K562 (cell line): Measurements from ENCODE around the gene ACACB. TPM values are rescaled to one million over a fixed set of nuclear protein-coding genes. Genes with fewer than 3 reads are reported as not detected.

Experiments used
- ATAC-seq: fragments of 200-7000 bp; cut with Tn5 transposase; 3 replicates; pipeline ENCODE4 v1.9.1; 2020; ENCODE audit warnings: moderate library complexity
- BruUV-seq: library from RNA; stranded (reverse); fragments of 400-500 nt; replicated peaks from 2 replicates; lab custom pipeline; 2021; lab: Mats Ljungman, UMichigan
- CTCF ChIA-PET: fragments of 300-600 bp; formaldehyde crosslinking; extraction: SDS; loops from one replicate; lab custom pipeline; 2021; ENCODE audit warnings: low intra/inter-chr PET ratio; lab: Yijun Ruan, JAX
- POLR2A ChIA-PET: fragments of 300-600, 350-650 bp; sonication (Branson Sonifier 250); formaldehyde crosslinking; extraction: SDS; loops from one replicate; lab custom pipeline; 2021; ENCODE audit warnings: antibody characterized with exemption, inconsistent platforms; lab: Yijun Ruan, JAX
- DNase-seq, 4 experiments: peaks; one replicate each; pipeline versions ENCODE4 v3.0.0 to v3.0.0-alpha.2; 2011 to 2018; ENCODE audit warnings: low spot score in 3 of 4, mixed read lengths in 3 of 4; ENCODE audit errors: extremely low read depth in 1 of 4
- FAIRE-seq: peaks from 2 replicates; lab custom pipeline; 2011; peaks lifted over from hg19 to GRCh38; lab: Jason Lieb, UNC
- H2AFZ ChIP-seq: 2 replicates; pipeline ENCODE4 v1.6.0; 2011; ENCODE audit warnings: low read depth, low read length, control low read depth, inconsistent platforms
- H3K27ac ChIP-seq: fragments of 200-600 bp; 3 replicates; pipeline ENCODE4 v1.8.0; 2011; ENCODE audit warnings: low read depth, mild to moderate bottlenecking, control low read depth, inconsistent platforms, low read length, moderate library complexity, mixed read lengths; ENCODE audit errors: extremely low read depth
- H3K27me3 ChIP-seq, 2 experiments: fragments of 300-600 bp in 1 of 2; 2 replicates in 1 of 2; 3 replicates in 1 of 2; pipeline versions ENCODE4 v1.6.0 to v1.8.0; 2011; ENCODE audit warnings: inconsistent platforms in 2 of 2, low read length in 2 of 2, mild to moderate bottlenecking in 1 of 2, mixed read lengths in 1 of 2, moderate library complexity in 1 of 2; ENCODE audit not compliant: control insufficient read depth in 2 of 2, insufficient read depth in 2 of 2
- H3K36me3 ChIP-seq: fragments of 300-600 bp; 3 replicates; pipeline ENCODE4 v1.8.0; 2011; ENCODE audit warnings: mild to moderate bottlenecking, low read length, inconsistent platforms; ENCODE audit not compliant: control insufficient read depth, insufficient read depth
- H3K4me1 ChIP-seq, 2 experiments: fragments of 200-600 bp in 1 of 2; replicated peaks in 1 of 2; 2 replicates in 1 of 2; 3 replicates in 1 of 2; pipeline versions ENCODE4 v1.5.1 to v1.8.0; 2011; ENCODE audit warnings: inconsistent platforms in 2 of 2, low read length in 2 of 2, mild to moderate bottlenecking in 1 of 2, mixed read lengths in 1 of 2, moderate library complexity in 1 of 2; ENCODE audit not compliant: control insufficient read depth in 2 of 2, insufficient read depth in 2 of 2
- H3K4me2 ChIP-seq: 2 replicates; pipeline ENCODE4 v1.6.1; 2011; ENCODE audit warnings: low read length, control low read depth, inconsistent platforms, mixed read lengths; ENCODE audit not compliant: insufficient read depth
- H3K4me3 ChIP-seq: fragments of 200-600 bp; sonication (generic), shearing (Covaris generic); 2 replicates; pipeline ENCODE4 v1.5.1; 2016; ENCODE audit warnings: control low read depth, inconsistent platforms
- H3K79me2 ChIP-seq: fragments of 200-600 bp; 3 replicates; pipeline ENCODE4 v1.8.0; 2011; ENCODE audit warnings: low read length, inconsistent platforms; ENCODE audit not compliant: control insufficient read depth, insufficient read depth
- H3K9ac ChIP-seq, 2 experiments: 2 replicates each; pipeline versions ENCODE4 v1.6.0 to v1.6.1; 2011; ENCODE audit warnings: low read depth in 2 of 2, low read length in 2 of 2, control low read depth in 1 of 2, inconsistent platforms in 1 of 2, mild to moderate bottlenecking in 1 of 2, mixed read lengths in 1 of 2; ENCODE audit not compliant: insufficient read depth in 1 of 2
- H3K9me1 ChIP-seq: one replicate; pipeline ENCODE4 v1.6.0; 2011; ENCODE audit warnings: inconsistent platforms, mild to moderate bottlenecking, low read length, moderate library complexity; ENCODE audit not compliant: control insufficient read depth, insufficient read depth
- H3K9me3 ChIP-seq: replicated peaks from 2 replicates; pipeline ENCODE4 v1.5.1; 2011; ENCODE audit warnings: low read depth, low read length, inconsistent platforms; ENCODE audit not compliant: control insufficient read depth, insufficient read depth
- H4K20me1 ChIP-seq: replicated peaks from 2 replicates; pipeline ENCODE4 v1.6.1; 2011; ENCODE audit warnings: low read length, inconsistent platforms, mixed read lengths; ENCODE audit not compliant: control insufficient read depth, insufficient read depth
- FOXK2 ChIP-seq, 2 experiments: fragments of 450-650 bp; IDR thresholded peaks in 1 of 2; conservative IDR thresholded peaks in 1 of 2; 2 replicates each; pipeline ENCODE4 v1.6.1; 2016; ENCODE audit warnings: low read depth in 2 of 2, mild to moderate bottlenecking in 1 of 2
- RBM34 ChIP-seq: fragments of 200-400 bp; formaldehyde crosslinking; IDR thresholded peaks from 2 replicates; pipeline ENCODE4 v1.6.1; 2018; ENCODE audit warnings: low read length, borderline replicate concordance; ENCODE audit not compliant: insufficient read depth
- RREB1 ChIP-seq: fragments of 250-450 bp; sonication (Bioruptor Pico); IDR thresholded peaks from 2 replicates; pipeline ENCODE4 v1.4.0; 2020
- SMARCE1 ChIP-seq: fragments of 450-650 bp; IDR thresholded peaks from 2 replicates; pipeline ENCODE4 v1.7.1; 2016; ENCODE audit warnings: mild to moderate bottlenecking
- TARDBP ChIP-seq: fragments of 450-650 bp; IDR thresholded peaks from 2 replicates; pipeline ENCODE4 v1.6.1; 2016
- WGBS: fragments of 100-300 bp; shearing (Covaris generic); methylation state at CpG from one replicate; pipeline ENCODE4 v1.1.6; 2016; ENCODE audit warnings: low coverage, mixed read lengths; ENCODE audit not compliant: insufficient coverage; ENCODE audit errors: missing lambda C conversion rate; 5-methylcytosine and 5-hydroxymethylcytosine counted together
- in situ Hi-C: fragments of 300-500 bp; cut with MboI; formaldehyde crosslinking; loops from 4 replicates; pipeline ENCODE4 v1.15.0; 2018; ENCODE audit warnings: inconsistent platforms, mixed read lengths
- intact Hi-C: fragments of 100-400 bp; cut with micrococcal nuclease; formaldehyde crosslinking; loops from 2 replicates; pipeline ENCODE4 v1.14.2; 2022
- polyA plus RNA-seq, 8 experiments: library from polyadenylated mRNA; depleted of rRNA in 4 of 8; stranded (reverse) in 5 of 8; unstranded in 3 of 8; fragments of >200 nt; fragmentation: Nextera tagmentation in 2 of 8; fragmentation: Illumina TruSeq in 1 of 8; extraction: Ambion mirVana in 2 of 8; extraction: Trizol in 1 of 8; gene quantifications; 2 replicates each; pipeline versions ENCODE4 v1.2.1 to v1.2.3, GENCODE V29; 2011 to 2014; ENCODE audit warnings: inconsistent platforms in 1 of 8, missing spikeins in 1 of 8
- total RNA-seq, 7 experiments: library from RNA; depleted of rRNA in 6 of 7; stranded (reverse); fragments of >200 nt in 6 of 7; fragmentation: Illumina TruSeq in 2 of 7; extraction: Trizol in 2 of 7; gene quantifications; 2 replicates each; pipeline versions ENCODE4 v1.2.1 to v1.2.3, GENCODE V29; 2011 to 2021; ENCODE audit warnings: low replicate concordance in 1 of 7

The ACACB gene
- total and polyA plus RNA-seq, 9 of the 15 experiments (the other 6 are each of a cell fraction or from before 2014, with no cell fraction given), result 0.10 to 2.5 (median 0.83) TPM

- peaks cover 8 to 9% of the 10 kb centered on the region in 2 experiments for H3K4me1 ChIP-seq
- ATAC-seq, result no peak
- H3K79me2 ChIP-seq, result no peaks in the 10 kb centered on the region
- no peak for TF ChIP-seq SMARCE1
- H3K9me3 ChIP-seq, result no peaks in the 10 kb centered on the region
- no peaks in the 10 kb centered on the region for H4K20me1 ChIP-seq
- no peaks in the 10 kb centered on the region for H3K9me1 ChIP-seq
- DNase-seq, result no peak
- H3K4me3 ChIP-seq, result no peak overlapping the region
- no peak overlapping the region for H3K4me2 ChIP-seq
- intact Hi-C loops, result loop anchor here (5.0 kb wide), 1 partner anchor 277 kb away; no protein-coding TSS in a partner anchor
- 81% methylated on average over 6 of the region's 6 CpGs for WGBS
- no peak for FAIRE-seq
- H3K9ac ChIP-seq, result no peak overlapping the region; a peak in 1 of 4 replicates
- POLR2A ChIA-PET, result interaction anchor here (0.7 to 0.9 kb wide), 2 partner anchors 8 to 264 kb away, joined by 4 read pairs; no protein-coding TSS in a partner anchor
- BruUV-seq, result TSS peak; percentile 33
- 0 out of 3 replicates have a peak overlapping the region, but pooled peaks have one; percentile 18 for H3K27ac ChIP-seq
- in situ Hi-C loops, result loop anchor here (10.0 kb wide), 1 partner anchor 275 kb away; no protein-coding TSS in a partner anchor
- CTCF ChIA-PET, result no interaction called here
- no peaks in the 10 kb centered on the region for H3K27me3 ChIP-seq
- H3K36me3 ChIP-seq, result peaks cover 49% of the 10 kb centered on the region; the same call in 2 of the 3 replicates
- no peak overlapping the region for H2AFZ ChIP-seq
Observed at GRCh38 chr12:109109746-109110350, 6.5 kb upstream of the ACACB start.

GRCh38 chr12:109110988-109111495 is 5.3 kb upstream of the ACACB start:
- Histone ChIP-seq H3K9me3 (no peaks in the 10 kb centered on the region), H3K4me3 (peak overlapping the region; percentile 41), H2AFZ (peak overlapping the region; percentile 93), H3K79me2 (no peaks in the 10 kb centered on the region), H3K27me3 (no peaks in the 10 kb centered on the region), H3K9ac (peak overlapping the region; percentile 40 to 91; a peak in 3 of 4 replicates), H3K9me1 (no peaks in the 10 kb centered on the region), H4K20me1 (no peaks in the 10 kb centered on the region), H3K27ac (peak overlapping the region; percentile 64), H3K4me1 (peaks cover 8 to 9% of the 10 kb centered on the region in 2 experiments), H3K36me3 (peaks cover 37% of the 10 kb centered on the region; the same call in 2 of the 3 replicates), H3K4me2 (peak overlapping the region; percentile 80)
- ATAC-seq (peak; percentile 99), FAIRE-seq (peak; percentile 61), DNase-seq (peak; percentile 86 to 90 (median 90))
- in situ Hi-C loops, result loop anchor here (10.0 kb wide), 1 partner anchor 274 kb away; no protein-coding TSS in a partner anchor
- ChIA-PET CTCF (interaction anchor here (0.9 to 1.2 kb wide), 2 partner anchors 145 to 154 kb away, joined by 3 read pairs; no protein-coding TSS in a partner anchor), POLR2A (interaction anchor here (0.7 to 1.9 kb wide), 5 partner anchors 8 to 265 kb away, joined by 3 to 5 read pairs (median 4); no protein-coding TSS in a partner anchor)
- BruUV-seq, result no TSS peak
- 2% methylated on average over 17 of the region's 28 CpGs for WGBS
- intact Hi-C loops, result loop anchor here (5.0 kb wide), 1 partner anchor 276 kb away; no protein-coding TSS in a partner anchor
- TF ChIP-seq FOXK2 (conservative IDR thresholded peaks at IDR 0.05 in 1 of 2, IDR thresholded peaks at IDR 0.05 in 1 of 2; ENCODE audit: low read depth in 2 of 2) (peak in 1 of 2 experiments; percentile 16; a peak in 1 of 4 replicates), RREB1 (peak; percentile 84; the same call in 1 of the 2 replicates), RBM34 (no peak), TARDBP (no peak)
